Right lobe of liver (tissue), 6 donors: ENCODE measurements around the gene TSHZ1. TPM values are rescaled to one million over a fixed set of nuclear protein-coding genes. Genes with fewer than 3 reads are reported as not detected.
A peak's percentile ranks its signal among the peaks of the same experiment; 100 is the strongest.

Experiments
- ATAC-seq, 4 donors: fragments of 200-7000 bp; cut with Tn5 transposase; one replicate each; pipeline ENCODE4 v1.9.1; 2020; ENCODE audit warnings: mild to moderate bottlenecking in 4 of 4, moderate library complexity in 4 of 4
- DNase-seq, 3 donors: peaks; one replicate each; pipeline ENCODE4 v3.0.0-alpha.2; 2020
- H3K27ac ChIP-seq, 3 donors: fragments of 200-600 bp; one replicate each; pipeline ENCODE4 v1.8.0; 2022
- H3K27me3 ChIP-seq, 2 donors: fragments of 200-600 bp; one replicate each; pipeline ENCODE4 v1.8.0; 2022
- H3K36me3 ChIP-seq, 4 donors: fragments of 200-600 bp; sonication (generic) in 1 of 4; one replicate each; pipeline versions ENCODE4 v1.5.1 to v1.8.0; 2017 to 2022; ENCODE audit warnings: control low read depth in 1 of 4
- H3K4me1 ChIP-seq, 4 donors: fragments of 200-600 bp; sonication (generic) in 1 of 4; one replicate each; pipeline versions ENCODE4 v1.5.1 to v1.8.0; 2017 to 2022; ENCODE audit warnings: control low read depth in 1 of 4
- H3K4me3 ChIP-seq, 3 donors: fragments of 200-600 bp; one replicate each; pipeline ENCODE4 v1.8.0; 2022
- H3K9me3 ChIP-seq, 4 donors: fragments of 200-600 bp; sonication (generic) in 1 of 4; one replicate each; pipeline versions ENCODE4 v1.5.1 to v1.8.0; 2017 to 2022; ENCODE audit warnings: control low read depth in 1 of 4
- POLR2A ChIP-seq: fragments of 450-650 bp; IDR thresholded peaks from one replicate; pipeline ENCODE4 v1.6.1; 2017; ENCODE audit warnings: antibody characterized with exemption, mild to moderate bottlenecking
- WGBS: methylation state at CpG from one replicate; pipeline ENCODE4 v1.1.6; 2018; ENCODE audit warnings: low coverage, low lambda C conversion rate; ENCODE audit not compliant: insufficient coverage; ENCODE audit errors: missing lambda C conversion rate; 5-methylcytosine and 5-hydroxymethylcytosine counted together
- intact Hi-C, 2 donors: fragments of 100-400 bp; cut with DNase I; formaldehyde crosslinking; loops; one replicate each; pipeline versions ENCODE4 v1.11.2 to v1.14.1; 2022
- total RNA-seq, 6 experiments: library from RNA; depleted of rRNA in 2 of 6; stranded (reverse); fragments of >200 nt in 2 of 6; fragmentation: NEBNext Ultra II Directional in 3 of 6; extraction: Animal tissue kit (Norgen Biotek cat#: 25700) in 3 of 6; gene quantifications; one replicate each; pipeline versions ENCODE4 v1.1.0 to v1.2.4, GENCODE V29; 2016 to 2023
- TF ChIP-seq, protein P1 (sequence below), 4 donors: fragments of 200-600 bp in 3 of 4; fragments of 450-650 bp in 1 of 4; IDR thresholded peaks; one replicate each; pipeline versions ENCODE4 v1.5.1 to v1.8.0; 2016 to 2022; ENCODE audit warnings: antibody characterized with exemption in 4 of 4, mild to moderate bottlenecking in 2 of 4
- donor health status: DM: no; HTN: yes; CAD: no.
- donor health status: DM: no; HTN: no; CAD: no.
- donor health status: DM: no; HTN: no; CAD: no.
- donor health status: DM: no; HTN: yes; CAD: no.
- donor health status: DM: no; HTN: yes; CAD: no.

The TSHZ1 gene
- total RNA-seq, 6 experiments from 2014 or later, result 6.4 to 13.3 (median 9.6) TPM

DNA sequence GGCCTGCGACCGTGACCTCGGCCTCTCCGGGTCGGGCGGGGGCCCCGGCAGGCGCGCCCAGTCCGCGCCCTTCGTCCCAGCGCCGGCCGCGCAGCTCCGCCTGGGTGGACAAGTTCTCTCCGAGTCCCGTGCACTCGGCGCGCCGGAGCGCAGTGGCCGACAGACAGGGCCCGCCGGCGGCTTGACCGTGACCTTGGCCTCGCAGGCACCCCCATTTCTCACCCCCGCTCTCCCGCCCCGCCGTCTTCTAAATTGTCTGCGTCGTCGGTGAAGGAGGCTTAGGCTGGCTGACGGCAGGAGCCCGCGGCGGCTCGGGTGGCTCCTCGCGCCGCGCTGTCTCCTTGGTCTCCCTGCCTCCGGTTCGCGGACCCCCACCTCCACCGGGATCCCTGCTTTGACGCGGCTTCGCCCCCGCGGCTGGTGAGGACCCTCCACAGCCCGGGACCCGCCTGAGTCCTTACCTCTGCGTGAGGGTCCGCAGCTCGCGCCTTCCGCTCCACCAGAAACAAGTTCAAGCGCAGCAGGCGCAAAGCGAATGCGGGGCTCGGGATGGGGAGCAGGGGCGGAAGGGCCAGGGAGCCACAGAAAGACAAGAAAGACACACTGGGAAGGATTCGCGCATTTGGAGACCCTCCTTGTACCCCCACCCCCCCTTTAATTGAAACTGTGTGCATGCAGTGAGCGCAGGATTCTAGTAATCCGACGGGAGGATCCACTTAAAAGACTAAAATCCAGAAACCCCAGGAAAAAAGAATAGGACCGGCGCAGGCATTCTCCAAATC is 5.7 kb upstream of the TSHZ1 start:
- Histone ChIP-seq H3K27ac (no peak overlapping the region), H3K36me3 (peaks cover 0 to 8% (median 0%) of the 10 kb centered on the region in 4 donors), H3K4me3 (peak overlapping the region; percentile 25 to 44 (median 33)), H3K9me3 (no peaks in the 10 kb centered on the region), H3K4me1 (peaks cover 0 to 17% (median 2%) of the 10 kb centered on the region in 4 donors), H3K27me3 (no peaks in the 10 kb centered on the region)
- DNase-seq (no peak), ATAC-seq (peak in 2 of 4 donors; percentile 2 to 15)
- WGBS, result 20% methylated on average over 32 of the region's 75 CpGs
- intact Hi-C loops, result no loop called here
- TF ChIP-seq POLR2A, result no peak
- TF ChIP-seq, protein P1, sequence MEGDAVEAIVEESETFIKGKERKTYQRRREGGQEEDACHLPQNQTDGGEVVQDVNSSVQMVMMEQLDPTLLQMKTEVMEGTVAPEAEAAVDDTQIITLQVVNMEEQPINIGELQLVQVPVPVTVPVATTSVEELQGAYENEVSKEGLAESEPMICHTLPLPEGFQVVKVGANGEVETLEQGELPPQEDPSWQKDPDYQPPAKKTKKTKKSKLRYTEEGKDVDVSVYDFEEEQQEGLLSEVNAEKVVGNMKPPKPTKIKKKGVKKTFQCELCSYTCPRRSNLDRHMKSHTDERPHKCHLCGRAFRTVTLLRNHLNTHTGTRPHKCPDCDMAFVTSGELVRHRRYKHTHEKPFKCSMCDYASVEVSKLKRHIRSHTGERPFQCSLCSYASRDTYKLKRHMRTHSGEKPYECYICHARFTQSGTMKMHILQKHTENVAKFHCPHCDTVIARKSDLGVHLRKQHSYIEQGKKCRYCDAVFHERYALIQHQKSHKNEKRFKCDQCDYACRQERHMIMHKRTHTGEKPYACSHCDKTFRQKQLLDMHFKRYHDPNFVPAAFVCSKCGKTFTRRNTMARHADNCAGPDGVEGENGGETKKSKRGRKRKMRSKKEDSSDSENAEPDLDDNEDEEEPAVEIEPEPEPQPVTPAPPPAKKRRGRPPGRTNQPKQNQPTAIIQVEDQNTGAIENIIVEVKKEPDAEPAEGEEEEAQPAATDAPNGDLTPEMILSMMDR (IDR thresholded peaks at IDR 0.05), result no peak

DNA sequence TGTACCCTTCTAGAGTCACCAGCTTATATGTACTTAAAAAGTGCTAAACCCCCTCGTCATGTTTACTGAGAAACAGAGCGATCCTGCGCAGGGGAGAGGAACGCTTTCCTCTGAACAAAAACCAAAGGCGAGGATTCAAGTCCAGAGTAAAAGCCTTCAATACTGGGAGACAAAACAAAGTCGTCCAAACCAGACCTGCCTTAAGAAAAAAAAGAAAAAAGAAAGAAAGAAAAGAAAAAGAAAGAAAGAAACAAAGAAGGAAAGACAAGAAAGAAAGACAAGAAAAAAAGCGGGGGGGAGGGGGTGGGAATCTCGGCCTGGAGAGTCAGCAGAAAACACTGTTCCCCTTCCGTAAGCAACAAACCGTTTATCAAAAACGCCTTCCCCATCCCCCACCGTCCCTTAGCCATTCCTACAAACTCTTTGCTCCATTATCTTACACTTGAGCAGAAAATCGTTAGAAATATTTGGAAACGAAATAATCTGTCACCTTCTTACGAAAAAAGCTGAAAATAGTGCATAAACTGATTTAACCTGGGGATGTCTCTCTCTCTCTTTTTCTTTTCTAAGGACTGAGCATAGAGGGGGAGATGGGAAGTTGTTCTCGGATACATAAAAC is 5.0 kb upstream of the TSHZ1 start:
- Histone ChIP-seq H3K4me3 (peak overlapping the region in 1 of 3 donors; percentile 33), H3K27me3 (no peaks in the 10 kb centered on the region), H3K36me3 (peaks cover 0 to 8% (median 0%) of the 10 kb centered on the region in 4 donors), H3K27ac (no peak overlapping the region), H3K9me3 (no peaks in the 10 kb centered on the region), H3K4me1 (peaks cover 0 to 17% (median 2%) of the 10 kb centered on the region in 4 donors)
- ATAC-seq (no peak), DNase-seq (no peak)
- intact Hi-C loops, result no loop called here
- no peak for TF ChIP-seq POLR2A
- TF ChIP-seq, protein P1 (IDR thresholded peaks at IDR 0.05), result no peak
- WGBS, result 51% methylated on average over 14 of the region's 16 CpGs

DNA sequence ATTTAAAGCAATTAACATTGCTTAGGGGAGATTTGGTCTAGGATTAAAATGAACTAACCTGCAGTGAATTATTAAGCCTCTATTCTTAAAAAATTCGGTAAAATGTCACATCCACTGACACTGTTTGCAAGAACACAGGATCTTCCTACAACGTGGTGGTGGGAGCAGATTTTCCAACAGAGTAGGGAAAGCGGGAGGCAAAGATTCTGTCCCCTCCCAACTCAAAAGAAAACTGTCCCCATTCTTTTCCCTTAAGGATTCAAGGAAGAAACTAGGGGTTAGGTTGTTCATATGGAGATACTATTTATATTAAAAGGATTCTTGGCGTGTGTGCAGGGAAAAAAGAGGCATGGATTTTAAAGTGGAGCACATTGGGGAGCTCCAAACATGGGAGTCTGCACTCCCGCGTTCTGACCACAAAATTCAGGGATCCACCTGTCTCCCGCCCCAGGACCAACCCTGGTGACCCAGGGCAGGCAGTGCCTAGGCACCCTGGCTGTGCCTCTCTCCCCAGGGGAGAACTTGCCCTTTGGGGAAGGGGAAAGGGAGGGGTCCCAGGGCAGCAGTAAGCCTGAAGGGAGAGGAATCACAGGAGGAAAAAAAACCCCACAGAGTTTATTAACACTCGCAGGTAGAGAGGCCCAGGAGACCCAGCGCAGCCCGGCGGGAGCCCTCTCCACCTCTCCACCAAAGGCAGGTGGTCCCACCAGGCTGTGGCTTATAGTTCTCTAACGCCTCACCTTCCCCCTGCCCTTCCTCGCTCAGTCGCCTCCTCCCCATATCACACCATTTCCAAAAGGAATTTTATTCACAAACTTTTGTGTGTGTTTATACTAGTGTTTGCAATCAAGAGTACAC is 3.9 kb upstream of the TSHZ1 start:
- no peak overlapping the region for H3K4me3 ChIP-seq
- peaks cover 0 to under 1% (median 0%) of the 10 kb centered on the region in 4 donors for H3K36me3 ChIP-seq
- no peaks in the 10 kb centered on the region for H3K27me3 ChIP-seq
- ATAC-seq (no peak), DNase-seq (no peak)
- WGBS, result 58% methylated on average over 8 of the region's 14 CpGs
- no peak overlapping the region for H3K27ac ChIP-seq
- H3K4me1 ChIP-seq, result peaks cover 0 to 17% (median 2%) of the 10 kb centered on the region in 4 donors
- intact Hi-C loops, result no loop called here
- TF ChIP-seq, protein P1 (IDR thresholded peaks at IDR 0.05), result no peak
- TF ChIP-seq POLR2A, result no peak
- H3K9me3 ChIP-seq, result no peaks in the 10 kb centered on the region

DNA sequence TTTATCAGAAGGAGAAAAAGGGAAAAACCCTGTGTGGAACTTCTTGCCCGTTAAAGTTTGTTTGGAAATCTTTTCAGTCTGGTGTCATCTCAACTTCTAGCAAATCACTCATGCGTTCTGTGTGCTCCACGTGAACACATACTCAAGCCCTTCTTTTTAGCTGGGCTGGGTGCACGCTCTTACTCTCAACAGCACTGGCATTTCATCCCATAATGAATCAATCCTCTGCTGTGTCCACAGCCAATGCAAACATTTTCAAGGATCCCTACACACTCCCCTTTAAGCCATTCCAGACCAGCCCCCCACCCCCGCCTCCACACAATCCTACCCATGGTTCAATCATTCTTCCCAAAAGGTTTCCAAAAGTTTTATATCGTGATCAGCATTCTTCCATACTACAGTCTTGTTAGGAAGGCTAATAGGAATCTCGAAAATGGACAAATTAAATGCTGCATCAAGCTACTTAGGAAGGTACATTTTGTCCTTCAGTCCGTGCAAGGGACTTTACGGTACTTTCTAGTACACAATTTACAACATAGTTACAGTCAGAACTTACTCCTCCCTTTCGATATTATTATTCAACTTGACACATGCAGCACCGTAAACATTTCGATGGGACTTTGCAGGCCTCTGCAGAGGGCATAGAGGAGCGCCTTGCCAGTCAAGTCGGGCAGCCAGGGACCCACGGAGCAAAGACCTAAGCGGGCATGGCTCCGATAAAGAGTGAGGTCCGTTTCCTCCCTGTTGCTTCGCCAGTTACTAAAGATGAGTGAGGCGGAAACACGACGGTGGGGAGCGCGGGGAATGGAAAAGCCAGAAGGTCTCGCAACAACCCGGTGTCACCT is 3.1 kb upstream of the TSHZ1 start:
- Histone ChIP-seq H3K9me3 (no peaks in the 10 kb centered on the region), H3K27me3 (no peaks in the 10 kb centered on the region), H3K4me1 (peaks cover 0 to 19% (median 2%) of the 10 kb centered on the region in 4 donors), H3K27ac (peak overlapping the region; percentile 93 to 99 (median 95)), H3K4me3 (peak overlapping the region; percentile 93 to 94 (median 94)), H3K36me3 (no peaks in the 10 kb centered on the region)
- peak in 1 of 3 donors; percentile 36 for DNase-seq
- no peak for TF ChIP-seq POLR2A
- TF ChIP-seq, protein P1 (IDR thresholded peaks at IDR 0.05), result no peak
- intact Hi-C loops, result no loop called here
- 7% methylated on average over 14 of the region's 26 CpGs for WGBS
- ATAC-seq, result peak in 2 of 4 donors; percentile 0
